ENCODE results near the gene TNIP2. TPM values are rescaled to one million over a fixed set of nuclear protein-coding genes. Genes with fewer than 3 reads are reported as not detected.

TNIP2 gene
- 23.2 TPM for polyA plus RNA-seq (2013, experiment 1 of 2)
- polyA plus RNA-seq (2013, experiment 2 of 2): 25.0 TPM

DNA sequence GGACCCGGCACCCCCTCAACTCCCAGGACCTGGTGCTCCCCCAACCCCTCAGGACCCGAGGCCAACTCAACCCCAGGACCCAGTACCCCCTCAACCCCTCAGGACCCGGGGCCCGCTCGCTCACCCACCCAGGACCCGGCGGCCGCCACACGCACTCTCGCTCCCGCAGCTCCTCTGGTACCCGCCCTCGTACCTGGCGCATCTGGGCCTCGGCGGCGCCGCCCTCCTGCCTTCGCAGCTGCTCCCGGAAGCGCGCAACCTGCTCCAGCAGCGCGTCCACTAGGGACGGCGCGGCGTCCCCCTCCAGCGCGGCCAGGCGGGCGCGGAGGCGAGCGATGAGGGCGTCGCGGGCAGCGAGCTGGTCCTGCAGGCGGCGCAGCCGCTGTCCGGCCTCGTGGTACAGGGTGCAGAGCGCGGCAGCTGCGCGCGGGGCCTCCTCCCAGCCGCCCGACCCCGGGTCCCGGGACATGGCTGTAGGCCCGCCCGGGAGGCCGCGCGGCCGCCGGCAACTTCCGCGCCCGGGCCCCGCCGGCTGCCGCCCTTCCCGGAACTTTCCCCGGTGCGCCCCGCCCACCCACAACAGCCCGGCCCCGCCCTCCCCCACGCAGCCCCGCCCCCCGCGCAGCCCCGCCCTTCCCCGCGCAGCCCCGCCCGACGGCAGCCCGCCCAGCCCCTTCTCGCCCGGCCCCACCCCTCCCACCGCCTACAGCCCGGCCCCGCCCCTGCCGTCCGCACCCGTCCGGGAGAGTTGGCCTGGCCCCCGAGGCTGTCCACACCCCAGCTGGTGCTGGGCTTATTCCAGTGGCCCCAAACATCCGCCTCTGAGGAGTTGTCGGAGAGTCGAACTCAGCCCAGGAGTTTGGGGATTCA, at the start of gene TNIP2:
TSS of gene TNIP2 (minus strand) at position 516 of the 870 bp plus-strand sequence. CDS start at position 469, 47 bp downstream.
- Histone ChIP-seq H3K79me1 (ENCODE audit: low read length) (peaks cover 10% of the 10 kb centered on the region), H3K27ac (ENCODE audit: low read depth, low read length) (peak within 1 kb of the TSS; percentile 92), H3K18ac (ENCODE audit: low read length) (peak within 1 kb of the TSS; percentile 36), H2AK5ac (ENCODE audit: low read length) (peak within 1 kb of the TSS; percentile 65), H3K4me3 (ENCODE audit: low read length) (peak within 1 kb of the TSS; percentile 70), H3K4me2 (ENCODE audit: low read length) (peak within 1 kb of the TSS; percentile 74), H3K79me2 (ENCODE audit: control insufficient read depth, insufficient read depth, low read length) (peaks cover 6% of the 10 kb centered on the region), H3K4me1 (ENCODE audit: control insufficient read depth, low read depth, low read length) (peaks cover 5% of the 10 kb centered on the region), H4K8ac (ENCODE audit: low read depth, low read length) (no peak within 1 kb of the TSS), H4K5ac (ENCODE audit: low read length) (no peak within 1 kb of the TSS), H3K4ac (ENCODE audit: low read depth, low read length) (peak within 1 kb of the TSS; percentile 77), H3K9ac (ENCODE audit: low read length) (peak within 1 kb of the TSS; percentile 89), H2BK5ac (ENCODE audit: low read length) (peak within 1 kb of the TSS; percentile 63), H3K56ac (ENCODE audit: low read length) (peak within 1 kb of the TSS; percentile 96), H3K23ac (ENCODE audit: low read length) (peak within 1 kb of the TSS; percentile 45), H3K27me3 (ENCODE audit: insufficient read depth, low read length, poor library complexity) (no peaks in the 10 kb centered on the region), H2BK120ac (ENCODE audit: low read depth, low read length) (no peak within 1 kb of the TSS), H2BK15ac (replicated peaks; ENCODE audit: low read depth) (no peak within 1 kb of the TSS), H3K36me3 (ENCODE audit: control insufficient read depth, insufficient read depth, low read length) (no peaks in the 10 kb centered on the region)
- no CpG with 5 or more reads among the region's 96 CpGs for WGBS (ENCODE audit: extremely low coverage, insufficient coverage, low lambda C conversion rate)
- DNase-seq: peak; percentile 91

DNA sequence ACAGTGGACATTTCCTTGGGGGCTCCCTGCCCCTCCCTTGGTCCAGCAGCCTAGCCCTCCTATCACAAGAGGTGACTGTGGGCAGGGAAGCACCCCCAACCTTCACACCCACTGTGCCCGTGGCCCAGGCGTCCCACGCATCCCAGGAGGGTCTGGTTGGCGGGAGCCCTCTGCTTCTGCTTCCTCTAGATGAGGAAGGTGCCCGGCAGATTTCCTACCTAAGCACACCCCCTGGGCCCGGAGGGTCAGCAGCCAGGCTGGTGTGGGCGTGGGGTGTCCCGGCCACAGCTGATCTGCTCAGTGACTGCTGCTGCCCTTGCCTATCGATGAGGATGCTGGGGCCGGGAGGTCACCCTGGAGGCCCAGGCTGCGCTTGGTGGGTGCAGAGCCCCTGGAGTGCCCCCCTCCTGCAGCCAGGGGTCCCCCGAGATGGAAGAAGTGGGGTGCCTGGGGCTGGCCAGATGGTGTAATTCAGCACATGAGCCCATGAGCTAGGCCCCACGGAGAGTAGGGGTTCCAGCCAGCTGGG, 48.9 kb upstream of the TNIP2 start:
- DNase-seq: no peak
- Histone ChIP-seq H3K36me3 (ENCODE audit: control insufficient read depth, insufficient read depth, low read length) (no peaks in the 10 kb centered on the region), H4K8ac (ENCODE audit: low read depth, low read length) (no peak overlapping the region), H2BK5ac (ENCODE audit: low read length) (no peak overlapping the region), H3K4me2 (ENCODE audit: low read length) (no peak overlapping the region), H3K23ac (ENCODE audit: low read length) (no peak overlapping the region), H2BK120ac (ENCODE audit: low read depth, low read length) (no peak overlapping the region), H3K4me3 (ENCODE audit: low read length) (no peak overlapping the region), H3K79me2 (ENCODE audit: control insufficient read depth, insufficient read depth, low read length) (no peaks in the 10 kb centered on the region), H2AK5ac (ENCODE audit: low read length) (no peak overlapping the region), H3K56ac (ENCODE audit: low read length) (no peak overlapping the region), H3K27ac (ENCODE audit: low read depth, low read length) (no peak overlapping the region), H3K4ac (ENCODE audit: low read depth, low read length) (no peak overlapping the region), H3K4me1 (ENCODE audit: control insufficient read depth, low read depth, low read length) (peaks cover 2% of the 10 kb centered on the region), H2BK15ac (replicated peaks; ENCODE audit: low read depth) (no peak overlapping the region), H4K5ac (ENCODE audit: low read length) (no peak overlapping the region), H3K18ac (ENCODE audit: low read length) (no peak overlapping the region), H3K9ac (ENCODE audit: low read length) (no peak overlapping the region), H3K79me1 (ENCODE audit: low read length) (no peaks in the 10 kb centered on the region), H3K27me3 (ENCODE audit: insufficient read depth, low read length, poor library complexity) (no peaks in the 10 kb centered on the region)
- WGBS (ENCODE audit: extremely low coverage, insufficient coverage, low lambda C conversion rate): no CpG with 5 or more reads among the region's 13 CpGs

GRCh38 chr4:2804449-2804972, 48.4 kb upstream of the TNIP2 start:
- no CpG with 5 or more reads among the region's 10 CpGs for WGBS (ENCODE audit: extremely low coverage, insufficient coverage, low lambda C conversion rate)

GRCh38 chr4:2803624-2804448, 47.7 kb upstream of the TNIP2 start:
- no CpG with 5 or more reads among the region's 20 CpGs for WGBS (ENCODE audit: extremely low coverage, insufficient coverage, low lambda C conversion rate)
- H3K23ac ChIP-seq (ENCODE audit: low read length): no peak overlapping the region
- no peak overlapping the region for H4K8ac ChIP-seq (ENCODE audit: low read depth, low read length)
- H3K27me3 ChIP-seq (ENCODE audit: insufficient read depth, low read length, poor library complexity): no peaks in the 10 kb centered on the region
- H3K56ac ChIP-seq (ENCODE audit: low read length): no peak overlapping the region
- no peak overlapping the region for H2BK5ac ChIP-seq (ENCODE audit: low read length)
- H3K36me3 ChIP-seq (ENCODE audit: control insufficient read depth, insufficient read depth, low read length): no peaks in the 10 kb centered on the region
- H3K27ac ChIP-seq (ENCODE audit: low read depth, low read length): no peak overlapping the region
- H2BK120ac ChIP-seq (ENCODE audit: low read depth, low read length): no peak overlapping the region
- no peak overlapping the region for H3K4me2 ChIP-seq (ENCODE audit: low read length)
- no peak overlapping the region for H4K5ac ChIP-seq (ENCODE audit: low read length)
- H3K4ac ChIP-seq (ENCODE audit: low read depth, low read length): no peak overlapping the region
- no peak overlapping the region for H2AK5ac ChIP-seq (ENCODE audit: low read length)
- no peaks in the 10 kb centered on the region for H3K79me1 ChIP-seq (ENCODE audit: low read length)
- DNase-seq: no peak
- H3K18ac ChIP-seq (ENCODE audit: low read length): no peak overlapping the region
- no peak overlapping the region for H2BK15ac ChIP-seq (replicated peaks; ENCODE audit: low read depth)
- H3K9ac ChIP-seq (ENCODE audit: low read length): no peak overlapping the region
- H3K4me3 ChIP-seq (ENCODE audit: low read length): no peak overlapping the region
- H3K79me2 ChIP-seq (ENCODE audit: control insufficient read depth, insufficient read depth, low read length): no peaks in the 10 kb centered on the region
- peaks cover 2% of the 10 kb centered on the region for H3K4me1 ChIP-seq (ENCODE audit: control insufficient read depth, low read depth, low read length)

More at GRCh38 chr4:2804449-2804972, 48.4 kb upstream of the TNIP2 start:
- Histone ChIP-seq H3K4me1 (ENCODE audit: control insufficient read depth, low read depth, low read length) (peaks cover 2% of the 10 kb centered on the region), H2BK5ac (ENCODE audit: low read length) (no peak overlapping the region), H2AK5ac (ENCODE audit: low read length) (no peak overlapping the region), H3K79me2 (ENCODE audit: control insufficient read depth, insufficient read depth, low read length) (no peaks in the 10 kb centered on the region), H3K79me1 (ENCODE audit: low read length) (no peaks in the 10 kb centered on the region), H3K27ac (ENCODE audit: low read depth, low read length) (no peak overlapping the region), H2BK15ac (replicated peaks; ENCODE audit: low read depth) (no peak overlapping the region), H3K4me2 (ENCODE audit: low read length) (no peak overlapping the region), H3K27me3 (ENCODE audit: insufficient read depth, low read length, poor library complexity) (no peaks in the 10 kb centered on the region), H3K56ac (ENCODE audit: low read length) (no peak overlapping the region), H3K36me3 (ENCODE audit: control insufficient read depth, insufficient read depth, low read length) (no peaks in the 10 kb centered on the region), H2BK120ac (ENCODE audit: low read depth, low read length) (no peak overlapping the region), H3K4ac (ENCODE audit: low read depth, low read length) (no peak overlapping the region), H4K8ac (ENCODE audit: low read depth, low read length) (no peak overlapping the region), H3K9ac (ENCODE audit: low read length) (no peak overlapping the region), H3K18ac (ENCODE audit: low read length) (no peak overlapping the region), H3K23ac (ENCODE audit: low read length) (no peak overlapping the region), H3K4me3 (ENCODE audit: low read length) (no peak overlapping the region), H4K5ac (ENCODE audit: low read length) (no peak overlapping the region)
- no peak for DNase-seq

DNA sequence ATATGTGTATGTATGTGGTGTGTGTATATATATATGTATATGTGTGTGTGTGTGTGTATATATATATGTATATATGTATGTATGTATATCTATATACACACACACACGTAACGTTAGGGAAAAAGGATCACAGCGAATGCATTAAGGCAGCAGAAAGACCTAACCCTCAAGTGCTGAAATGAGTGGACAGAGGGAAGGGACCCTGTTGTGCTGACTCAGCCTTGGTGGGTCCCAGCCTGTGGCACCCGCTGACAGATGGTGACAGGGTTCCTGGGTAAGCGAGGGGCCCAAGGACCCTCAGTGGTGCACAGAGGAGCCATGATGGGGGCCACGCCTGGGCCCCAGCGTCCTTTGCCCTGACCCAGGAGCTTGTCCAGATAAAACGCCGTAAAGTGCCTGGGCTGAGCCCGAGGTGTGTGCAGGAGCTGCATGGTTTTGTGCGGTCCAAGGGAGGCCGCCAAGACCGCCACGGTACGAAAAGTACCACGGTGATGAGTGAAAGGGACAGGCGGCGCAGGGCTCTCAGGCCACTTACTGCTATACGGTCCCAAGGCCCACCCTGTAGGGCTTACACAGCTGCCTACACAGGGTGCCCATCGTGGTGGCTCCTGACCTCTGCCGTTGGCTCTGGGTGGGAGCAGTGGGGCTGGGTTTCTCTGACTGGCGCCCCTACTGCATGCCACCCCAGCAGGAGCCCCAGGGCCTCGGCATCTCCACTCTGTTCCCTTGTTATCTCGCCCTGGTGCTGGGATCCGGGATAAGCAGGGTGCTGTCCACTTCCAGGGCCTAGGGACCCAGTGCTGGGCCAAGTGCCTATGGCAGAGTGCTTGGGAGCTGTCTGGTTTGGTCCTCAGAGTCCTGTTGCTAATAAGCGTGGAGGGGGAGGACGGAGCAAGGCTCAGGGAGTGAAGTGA, 46.7 kb upstream of the TNIP2 start:
- no peak overlapping the region for H2BK15ac ChIP-seq (replicated peaks; ENCODE audit: low read depth)

More for the DNA sequence above, 46.7 kb upstream of the TNIP2 start:
- Histone ChIP-seq H3K4me1 (ENCODE audit: control insufficient read depth, low read depth, low read length) (peaks cover 2% of the 10 kb centered on the region), H3K4ac (ENCODE audit: low read depth, low read length) (no peak overlapping the region), H3K56ac (ENCODE audit: low read length) (peak overlapping the region; percentile 34), H2BK120ac (ENCODE audit: low read depth, low read length) (no peak overlapping the region), H4K5ac (ENCODE audit: low read length) (no peak overlapping the region), H2AK5ac (ENCODE audit: low read length) (no peak overlapping the region), H3K9ac (ENCODE audit: low read length) (no peak overlapping the region), H3K23ac (ENCODE audit: low read length) (no peak overlapping the region), H3K27me3 (ENCODE audit: insufficient read depth, low read length, poor library complexity) (no peaks in the 10 kb centered on the region), H3K27ac (ENCODE audit: low read depth, low read length) (no peak overlapping the region), H3K79me1 (ENCODE audit: low read length) (no peaks in the 10 kb centered on the region), H3K79me2 (ENCODE audit: control insufficient read depth, insufficient read depth, low read length) (no peaks in the 10 kb centered on the region), H2BK5ac (ENCODE audit: low read length) (no peak overlapping the region), H3K4me2 (ENCODE audit: low read length) (no peak overlapping the region), H3K4me3 (ENCODE audit: low read length) (no peak overlapping the region), H3K36me3 (ENCODE audit: control insufficient read depth, insufficient read depth, low read length) (no peaks in the 10 kb centered on the region), H3K18ac (ENCODE audit: low read length) (no peak overlapping the region), H4K8ac (ENCODE audit: low read depth, low read length) (no peak overlapping the region)
- DNase-seq: no peak
- WGBS (ENCODE audit: extremely low coverage, insufficient coverage, low lambda C conversion rate): no CpG with 5 or more reads among the region's 27 CpGs
